Caki2 (cell line): ENCODE results near the gene SERPINI1. TPM values are rescaled to one million over a fixed set of nuclear protein-coding genes. Genes with fewer than 3 reads are reported as not detected.

Experiments used
- DNase-seq: peaks from one replicate; pipeline ENCODE4 v3.0.0-alpha.2; 2015; ENCODE audit warnings: low read depth
- in situ Hi-C: cut with HindIII; loops from 2 replicates; pipeline ENCODE4 v1.10.0; 2016; ENCODE audit warnings: low sequenced_read_pairs, low pct_unique_long_range_greater_than_20kb, mixed read lengths
- total RNA-seq: library from RNA; depleted of rRNA; stranded (reverse); fragments of >200 nt; shearing (Covaris generic); gene quantifications from 2 replicates; pipeline ENCODE4 v1.2.3, GENCODE V29; 2014; ENCODE audit warnings: low replicate concordance; rRNA removed

SERPINI1 gene
- total RNA-seq, 1 experiment from 2014 or later = 0.51 TPM

- in situ Hi-C loops = no loop called here
- no peak for DNase-seq
Measured at GRCh38 chr3:167863811-167864551, 128.5 kb downstream of the SERPINI1 start.

GRCh38 chr3:167864552-167864874 lies 129.0 kb downstream of the SERPINI1 start:
- in situ Hi-C loops = no loop called here
- DNase-seq = no peak

DNA sequence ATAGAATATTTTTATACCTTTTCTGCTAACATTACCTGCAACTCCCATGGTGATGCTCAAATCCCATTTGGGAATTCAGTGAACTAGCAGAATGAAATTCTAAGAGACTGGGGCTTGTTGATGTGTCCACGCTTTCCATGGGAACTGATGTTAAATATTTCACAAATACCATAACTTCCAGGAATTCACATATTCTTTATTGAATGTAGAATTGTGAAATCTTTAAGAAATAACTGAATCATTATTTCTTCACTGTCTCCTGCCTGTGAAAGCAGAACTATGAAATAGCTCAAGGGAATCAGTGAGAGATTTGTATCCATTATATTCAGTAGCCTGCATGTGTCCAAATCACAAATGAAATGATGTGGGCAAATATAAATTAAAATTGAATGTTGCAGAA lies 130.8 kb downstream of the SERPINI1 start:
- no peak for DNase-seq
- in situ Hi-C loops = no loop called here

- no peak for DNase-seq
- in situ Hi-C loops = no loop called here
Measured at GRCh38 chr3:167867981-167868380, 132.5 kb downstream of the SERPINI1 start.

DNA sequence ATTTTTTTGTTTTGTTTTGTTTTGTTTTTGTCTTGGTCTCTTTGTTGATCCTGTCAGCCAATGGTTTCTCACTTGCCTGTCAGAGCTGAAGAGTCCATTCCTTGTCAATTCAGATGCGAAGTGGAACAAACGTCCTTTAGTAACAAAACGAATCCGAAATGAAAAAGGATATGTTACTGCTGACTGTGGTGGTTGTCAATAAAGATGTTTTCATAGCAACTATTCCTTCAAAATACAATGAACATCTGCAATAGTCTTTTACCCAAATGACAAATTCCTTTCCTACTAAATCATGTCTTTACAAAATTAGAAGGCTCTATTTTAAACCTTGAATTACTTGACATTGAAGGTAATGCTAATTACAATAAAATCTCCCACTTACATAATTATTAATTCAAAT lies 134.7 kb downstream of the SERPINI1 start:
- DNase-seq = no peak
- in situ Hi-C loops = no loop called here

- in situ Hi-C loops = no loop called here
- DNase-seq = no peak
Measured at GRCh38 chr3:167870759-167871158, 135.2 kb downstream of the SERPINI1 start.

- in situ Hi-C loops = no loop called here
- DNase-seq = no peak
Measured at GRCh38 chr3:167872032-167872431, 136.5 kb downstream of the SERPINI1 start.

GRCh38 chr3:167872941-167873340 lies 137.4 kb downstream of the SERPINI1 start:
- no peak for DNase-seq

GRCh38 chr3:167874671-167875372 lies 139.3 kb downstream of the SERPINI1 start:
- DNase-seq = no peak
- in situ Hi-C loops = no loop called here

More at GRCh38 chr3:167872941-167873340, 137.4 kb downstream of the SERPINI1 start:
- in situ Hi-C loops = no loop called here

Other genes with a start within 250 kb of the SERPINI1 start
- gene WDR49, start 81.8 kb upstream of the SERPINI1 start, total RNA-seq = 1.2 TPM in 1 of 2 replicates, not detected in the other
- gene PDCD10, start 829 bp upstream of the SERPINI1 start, total RNA-seq = 86.4 and 87.7 TPM in 2 replicates